ENCODE results near the gene TNFRSF11A.

- TF ChIP-seq CTCF (IDR thresholded peaks at IDR 0.05; ENCODE audit: poor library complexity) (no peak), EZH2 (IDR thresholded peaks at IDR 0.05; ENCODE audit: borderline replicate concordance) (no peak), EZH2phosphoT487 (IDR thresholded peaks at IDR 0.05; ENCODE audit: low read depth, severe bottlenecking, unreplicated experiment) (no peak)
Measured at GRCh38 chr18:62294073-62294472, 31.0 kb upstream of the TNFRSF11A start.

All from hepatocyte (in vitro differentiated cells).